K562 (cell line): ENCODE results near the gene RAB13.

Source experiments
- ATF1 ChIP-seq, 2 experiments: fragments of 450-650 bp in 1 of 2; IDR thresholded peaks; 2 replicates each; pipeline ENCODE4 v1.6.1; 2016; ENCODE audit warnings: missing compliant biosample characterization in 1 of 2, missing genetic modification characterization in 1 of 2
- CHD2 ChIP-seq: IDR thresholded peaks from 2 replicates; pipeline ENCODE4 v1.6.1; 2011; ENCODE audit warnings: low read depth, low read length
- ELK1 ChIP-seq: sonication (generic); formaldehyde crosslinking; IDR thresholded peaks from 2 replicates; pipeline ENCODE4 v1.8.1; 2022; ENCODE audit warnings: missing genetic modification reagents
- FOXM1 ChIP-seq, 2 experiments: fragments of 450-650 bp in 1 of 2; sonication (generic) in 1 of 2; formaldehyde crosslinking in 1 of 2; IDR thresholded peaks; 2 replicates each; pipeline versions ENCODE4 v1.6.1 to v1.9.0; 2017 to 2022; ENCODE audit warnings: low read depth in 2 of 2, mild to moderate bottlenecking in 2 of 2, missing genetic modification reagents in 1 of 2, moderate library complexity in 1 of 2
- GTF2F1 ChIP-seq: IDR thresholded peaks from 2 replicates; pipeline ENCODE4 v1.6.1; 2011; ENCODE audit warnings: low read depth, low read length, improper control_type of control experiment
- HBP1 ChIP-seq: fragments of 450-650 bp; formaldehyde crosslinking; IDR thresholded peaks from 2 replicates; pipeline ENCODE4 v1.4.0; 2022; ENCODE audit warnings: missing genetic modification characterization
- PTRF ChIP-seq: fragments of 450-650 bp; IDR thresholded peaks from 2 replicates; pipeline ENCODE4 v1.6.1; 2016; ENCODE audit warnings: mild to moderate bottlenecking, missing genetic modification characterization, missing compliant biosample characterization
- RFX5 ChIP-seq: IDR thresholded peaks from 2 replicates; pipeline ENCODE4 v1.6.1; 2011; ENCODE audit warnings: low read depth, mild to moderate bottlenecking, improper control_type of control experiment, low read length
- SPI1 ChIP-seq: IDR thresholded peaks from 2 replicates; pipeline ENCODE4 v1.6.1; 2011; ENCODE audit warnings: low read depth, low read length, control low read depth, borderline replicate concordance
- STAT6 ChIP-seq: sonication (generic); formaldehyde crosslinking; IDR thresholded peaks from 2 replicates; pipeline ENCODE4 v1.8.1; 2023; ENCODE audit warnings: mild to moderate bottlenecking, missing genetic modification reagents
- ZNF274 ChIP-seq: IDR thresholded peaks from 2 replicates; pipeline ENCODE4 v1.6.1; 2011; ENCODE audit warnings: low read depth, mild to moderate bottlenecking, low read length, moderate library complexity, borderline replicate concordance
- TF ChIP-seq, protein P1 (sequence below): fragments of 250-450 bp; sonication (Bioruptor Pico); IDR thresholded peaks from 2 replicates; pipeline ENCODE4 v1.4.0; 2020; ENCODE audit warnings: mild to moderate bottlenecking, moderate library complexity
- TF ChIP-seq, protein P2 (sequence below), 3 experiments: IDR thresholded peaks in 2 of 3; conservative IDR thresholded peaks in 1 of 3; 2 replicates each; pipeline ENCODE4 v1.5.1; 2011 to 2012; ENCODE audit warnings: low read length in 3 of 3, mild to moderate bottlenecking in 3 of 3, control low read depth in 2 of 3, improper control_type of control experiment in 1 of 3, inconsistent platforms in 1 of 3, low read depth in 1 of 3, mixed read lengths in 1 of 3, moderate library complexity in 1 of 3; ENCODE audit not compliant: insufficient read depth in 2 of 3

DNA sequence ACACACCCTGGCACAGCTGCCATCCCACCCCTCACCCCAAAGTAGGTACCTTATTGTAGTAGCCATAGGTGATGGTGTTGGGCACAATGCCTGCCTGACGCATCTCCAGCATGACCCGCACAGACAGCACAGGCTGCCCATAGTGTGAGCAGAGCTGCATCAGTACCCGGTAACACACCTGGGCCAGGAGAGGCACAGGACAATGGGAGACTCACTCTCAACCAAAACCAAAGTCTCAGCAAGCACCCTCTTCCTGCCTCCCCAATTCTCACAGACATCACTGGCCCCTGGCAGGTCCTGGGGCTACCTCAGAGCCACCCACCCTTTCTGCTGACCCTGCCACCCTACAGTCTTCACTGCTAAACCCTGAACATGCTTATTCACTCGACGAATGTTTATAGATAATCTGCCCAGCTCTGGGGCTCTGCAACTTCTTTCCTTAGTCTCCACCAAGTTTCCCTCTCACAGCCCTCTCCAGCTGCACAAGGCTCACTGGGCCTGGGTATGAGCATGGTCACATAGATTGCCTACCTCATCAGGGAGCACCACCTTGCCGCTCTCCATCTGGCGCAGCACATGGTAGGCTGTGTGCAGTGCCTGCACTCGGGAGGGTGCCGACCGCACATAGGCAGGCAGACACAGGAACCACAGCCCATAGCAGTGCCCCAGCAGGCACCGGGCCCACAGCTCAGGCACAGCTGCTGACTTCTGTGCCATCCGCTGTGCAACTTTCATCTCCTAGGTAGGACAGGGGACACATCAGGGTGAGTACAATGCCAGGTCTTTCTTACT, 49.9 kb downstream of the RAB13 start:
- no peak for TF ChIP-seq CHD2
- no peak for TF ChIP-seq FOXM1 (IDR thresholded peaks at IDR 0.05; ENCODE audit: low read depth)
- TF ChIP-seq FOXM1 (CRISPR knock-in tag; IDR thresholded peaks at IDR 0.05; ENCODE audit: low read depth), result no peak
- TF ChIP-seq ATF1 (CRISPR knock-in tag; IDR thresholded peaks at IDR 0.05), result no peak
- TF ChIP-seq ATF1 (tag; IDR thresholded peaks at IDR 0.05), result no peak
- no peak for TF ChIP-seq ZNF274
- no peak for TF ChIP-seq RFX5
- no peak for TF ChIP-seq PTRF (tag)
- no peak for TF ChIP-seq HBP1
- no peak for TF ChIP-seq ELK1 (CRISPR knock-in tag)
- no peak for TF ChIP-seq STAT6 (CRISPR knock-in tag)
- TF ChIP-seq, protein P1, sequence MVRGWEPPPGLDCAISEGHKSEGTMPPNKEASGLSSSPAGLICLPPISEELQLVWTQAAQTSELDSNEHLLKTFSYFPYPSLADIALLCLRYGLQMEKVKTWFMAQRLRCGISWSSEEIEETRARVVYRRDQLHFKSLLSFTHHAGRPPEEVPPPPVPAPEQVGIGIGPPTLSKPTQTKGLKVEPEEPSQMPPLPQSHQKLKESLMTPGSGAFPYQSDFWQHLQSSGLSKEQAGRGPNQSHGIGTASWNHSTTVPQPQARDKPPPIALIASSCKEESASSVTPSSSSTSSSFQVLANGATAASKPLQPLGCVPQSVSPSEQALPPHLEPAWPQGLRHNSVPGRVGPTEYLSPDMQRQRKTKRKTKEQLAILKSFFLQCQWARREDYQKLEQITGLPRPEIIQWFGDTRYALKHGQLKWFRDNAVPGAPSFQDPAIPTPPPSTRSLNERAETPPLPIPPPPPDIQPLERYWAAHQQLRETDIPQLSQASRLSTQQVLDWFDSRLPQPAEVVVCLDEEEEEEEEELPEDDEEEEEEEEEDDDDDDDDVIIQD (CRISPR knock-in tag), result no peak
- TF ChIP-seq GTF2F1, result no peak
- TF ChIP-seq SPI1, result no peak
- TF ChIP-seq, protein P2, sequence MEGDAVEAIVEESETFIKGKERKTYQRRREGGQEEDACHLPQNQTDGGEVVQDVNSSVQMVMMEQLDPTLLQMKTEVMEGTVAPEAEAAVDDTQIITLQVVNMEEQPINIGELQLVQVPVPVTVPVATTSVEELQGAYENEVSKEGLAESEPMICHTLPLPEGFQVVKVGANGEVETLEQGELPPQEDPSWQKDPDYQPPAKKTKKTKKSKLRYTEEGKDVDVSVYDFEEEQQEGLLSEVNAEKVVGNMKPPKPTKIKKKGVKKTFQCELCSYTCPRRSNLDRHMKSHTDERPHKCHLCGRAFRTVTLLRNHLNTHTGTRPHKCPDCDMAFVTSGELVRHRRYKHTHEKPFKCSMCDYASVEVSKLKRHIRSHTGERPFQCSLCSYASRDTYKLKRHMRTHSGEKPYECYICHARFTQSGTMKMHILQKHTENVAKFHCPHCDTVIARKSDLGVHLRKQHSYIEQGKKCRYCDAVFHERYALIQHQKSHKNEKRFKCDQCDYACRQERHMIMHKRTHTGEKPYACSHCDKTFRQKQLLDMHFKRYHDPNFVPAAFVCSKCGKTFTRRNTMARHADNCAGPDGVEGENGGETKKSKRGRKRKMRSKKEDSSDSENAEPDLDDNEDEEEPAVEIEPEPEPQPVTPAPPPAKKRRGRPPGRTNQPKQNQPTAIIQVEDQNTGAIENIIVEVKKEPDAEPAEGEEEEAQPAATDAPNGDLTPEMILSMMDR (IDR thresholded peaks at IDR 0.05 in 2 of 3, conservative IDR thresholded peaks at IDR 0.05 in 1 of 3; ENCODE audit: insufficient read depth in 2 of 3, low read depth in 1 of 3, low read length in 3 of 3), result no peak
